ENCODE results near the gene NTPCR.

NTPCR gene

GRCh38 chr1:232952514-232953499, 2.4 kb downstream of the NTPCR start:
- in situ Hi-C loops (cut with HindIII; ENCODE audit: low pct_ligation_motif_present, low pct_unique_long_range_greater_than_20kb, low sequenced_read_pairs): no loop called here
- DNase-seq: peak; percentile 75

- DNase-seq: no peak
- in situ Hi-C loops (cut with HindIII; ENCODE audit: low pct_ligation_motif_present, low pct_unique_long_range_greater_than_20kb, low sequenced_read_pairs): no loop called here
These were observed 4.4 kb downstream of the NTPCR start for GRCh38 chr1:232954594-232955365.

- DNase-seq: no peak
- in situ Hi-C loops (cut with HindIII; ENCODE audit: low pct_ligation_motif_present, low pct_unique_long_range_greater_than_20kb, low sequenced_read_pairs): no loop called here
These were observed 5.7 kb downstream of the NTPCR start for GRCh38 chr1:232956081-232956480.

GRCh38 chr1:232958067-232958466, 7.7 kb downstream of the NTPCR start:
- in situ Hi-C loops (cut with HindIII; ENCODE audit: low pct_ligation_motif_present, low pct_unique_long_range_greater_than_20kb, low sequenced_read_pairs): no loop called here
- DNase-seq: no peak

- in situ Hi-C loops (cut with HindIII; ENCODE audit: low pct_ligation_motif_present, low pct_unique_long_range_greater_than_20kb, low sequenced_read_pairs): no loop called here
- DNase-seq: no peak
These were observed 12.6 kb downstream of the NTPCR start for GRCh38 chr1:232962761-232963745.

- no peak for DNase-seq
- in situ Hi-C loops (cut with HindIII; ENCODE audit: low pct_ligation_motif_present, low pct_unique_long_range_greater_than_20kb, low sequenced_read_pairs): no loop called here
These were observed 14.2 kb downstream of the NTPCR start for GRCh38 chr1:232964601-232965000.

- DNase-seq: no peak
- in situ Hi-C loops (cut with HindIII; ENCODE audit: low pct_ligation_motif_present, low pct_unique_long_range_greater_than_20kb, low sequenced_read_pairs): no loop called here
These were observed 14.9 kb downstream of the NTPCR start for GRCh38 chr1:232965124-232965911.

- in situ Hi-C loops (cut with HindIII; ENCODE audit: low pct_ligation_motif_present, low pct_unique_long_range_greater_than_20kb, low sequenced_read_pairs): no loop called here
These were observed 15.5 kb downstream of the NTPCR start for GRCh38 chr1:232965912-232966217.

GRCh38 chr1:232966663-232967062, 16.3 kb downstream of the NTPCR start:
- DNase-seq: no peak

More at GRCh38 chr1:232965912-232966217, 15.5 kb downstream of the NTPCR start:
- no peak for DNase-seq

GRCh38 chr1:232968391-232968790, 18.0 kb downstream of the NTPCR start:
- no peak for DNase-seq
- in situ Hi-C loops (cut with HindIII; ENCODE audit: low pct_ligation_motif_present, low pct_unique_long_range_greater_than_20kb, low sequenced_read_pairs): no loop called here

More at GRCh38 chr1:232966663-232967062, 16.3 kb downstream of the NTPCR start:
- in situ Hi-C loops (cut with HindIII; ENCODE audit: low pct_ligation_motif_present, low pct_unique_long_range_greater_than_20kb, low sequenced_read_pairs): no loop called here

GRCh38 chr1:232968965-232969364, 18.6 kb downstream of the NTPCR start:
- DNase-seq: no peak
- in situ Hi-C loops (cut with HindIII; ENCODE audit: low pct_ligation_motif_present, low pct_unique_long_range_greater_than_20kb, low sequenced_read_pairs): no loop called here

- in situ Hi-C loops (cut with HindIII; ENCODE audit: low pct_ligation_motif_present, low pct_unique_long_range_greater_than_20kb, low sequenced_read_pairs): no loop called here
- no peak for DNase-seq
These were observed 19.4 kb downstream of the NTPCR start for GRCh38 chr1:232969799-232970198.

GRCh38 chr1:232970508-232970907, 20.1 kb downstream of the NTPCR start:
- in situ Hi-C loops (cut with HindIII; ENCODE audit: low pct_ligation_motif_present, low pct_unique_long_range_greater_than_20kb, low sequenced_read_pairs): no loop called here
- DNase-seq: no peak

- DNase-seq: no peak
- in situ Hi-C loops (cut with HindIII; ENCODE audit: low pct_ligation_motif_present, low pct_unique_long_range_greater_than_20kb, low sequenced_read_pairs): no loop called here
These were observed 23.5 kb downstream of the NTPCR start for GRCh38 chr1:232973652-232974611.

- no peak for DNase-seq
- in situ Hi-C loops (cut with HindIII; ENCODE audit: low pct_ligation_motif_present, low pct_unique_long_range_greater_than_20kb, low sequenced_read_pairs): no loop called here
These were observed 24.6 kb downstream of the NTPCR start for GRCh38 chr1:232974971-232975370.

GRCh38 chr1:232978091-232978634, 27.8 kb downstream of the NTPCR start:
- in situ Hi-C loops (cut with HindIII; ENCODE audit: low pct_ligation_motif_present, low pct_unique_long_range_greater_than_20kb, low sequenced_read_pairs): no loop called here
- DNase-seq: no peak
